ENCODE results near the gene NAA25.
A peak's percentile ranks its signal among the peaks of the same experiment; 100 is the strongest.
"Not testable (repeated sequence)": the region's sequence is repeated elsewhere in the genome, so short reads cannot be mapped to it uniquely, and the experiment has no call there.

The NAA25 gene

GRCh38 chr12:112008918-112009317 lies 99.7 kb downstream of the NAA25 start:
- no peak for DNase-seq

GRCh38 chr12:112007945-112008344 lies 100.6 kb downstream of the NAA25 start:
- no peak for DNase-seq

- no peak for DNase-seq
Observed at GRCh38 chr12:112005419-112006395, 102.9 kb downstream of the NAA25 start.

- DNase-seq = no peak
Observed at GRCh38 chr12:112004041-112004440, 104.5 kb downstream of the NAA25 start.

GRCh38 chr12:112001576-112001975 lies 107.0 kb downstream of the NAA25 start:
- no peak for DNase-seq

- no peak for DNase-seq
Observed at GRCh38 chr12:112000820-112001219, 107.8 kb downstream of the NAA25 start.

- not testable (repeated sequence) for DNase-seq
Observed at GRCh38 chr12:111999129-111999528, 109.5 kb downstream of the NAA25 start.

GRCh38 chr12:111998015-111998414 lies 110.6 kb downstream of the NAA25 start:
- no peak for DNase-seq

- DNase-seq = no peak
Observed at GRCh38 chr12:111997300-111997699, 111.3 kb downstream of the NAA25 start.

GRCh38 chr12:111995782-111996480 lies 112.7 kb downstream of the NAA25 start:
- no peak for DNase-seq

GRCh38 chr12:111994211-111995111 lies 114.1 kb downstream of the NAA25 start:
- not testable (repeated sequence) for DNase-seq

GRCh38 chr12:111993292-111994150 lies 115.1 kb downstream of the NAA25 start:
- DNase-seq = no peak

GRCh38 chr12:111992464-111992863 lies 116.1 kb downstream of the NAA25 start:
- DNase-seq = no peak

GRCh38 chr12:111991946-111992345 lies 116.6 kb downstream of the NAA25 start:
- peak; percentile 58 for DNase-seq

- no peak for DNase-seq
Observed at GRCh38 chr12:111991535-111991934, 117.0 kb downstream of the NAA25 start.

GRCh38 chr12:111984820-111985219 lies 123.8 kb downstream of the NAA25 start:
- DNase-seq = no peak

- DNase-seq = peak; percentile 58
Observed at GRCh38 chr12:111981987-111982386, 126.6 kb downstream of the NAA25 start.

GRCh38 chr12:111980598-111980997 lies 128.0 kb downstream of the NAA25 start:
- DNase-seq = no peak

- no peak for DNase-seq
Observed at GRCh38 chr12:111978545-111978944, 130.0 kb downstream of the NAA25 start.

GRCh38 chr12:111976860-111977259 lies 131.7 kb downstream of the NAA25 start:
- DNase-seq = no peak
